SK-N-MC (cell line): ENCODE results near the gene CELF2.

Experiments used
- EZH2 ChIP-seq: fragments of 200-600 bp; sonication (generic); IDR thresholded peaks from one replicate; pipeline ENCODE4 v1.6.1; 2017; ENCODE audit warnings: antibody characterized with exemption
- FOXP2 ChIP-seq: optimal IDR thresholded peaks from 2 replicates; pipeline ENCODE3; 2011; ENCODE audit warnings: mild to moderate bottlenecking, moderate library complexity; ENCODE audit not compliant: insufficient read depth; ENCODE audit errors: extremely low read length, control extremely low read depth
- POLR2AphosphoS5 ChIP-seq: IDR thresholded peaks from 2 replicates; pipeline ENCODE4 v1.6.1; 2012; ENCODE audit warnings: mild to moderate bottlenecking, low read depth, low read length, borderline replicate concordance

DNA sequence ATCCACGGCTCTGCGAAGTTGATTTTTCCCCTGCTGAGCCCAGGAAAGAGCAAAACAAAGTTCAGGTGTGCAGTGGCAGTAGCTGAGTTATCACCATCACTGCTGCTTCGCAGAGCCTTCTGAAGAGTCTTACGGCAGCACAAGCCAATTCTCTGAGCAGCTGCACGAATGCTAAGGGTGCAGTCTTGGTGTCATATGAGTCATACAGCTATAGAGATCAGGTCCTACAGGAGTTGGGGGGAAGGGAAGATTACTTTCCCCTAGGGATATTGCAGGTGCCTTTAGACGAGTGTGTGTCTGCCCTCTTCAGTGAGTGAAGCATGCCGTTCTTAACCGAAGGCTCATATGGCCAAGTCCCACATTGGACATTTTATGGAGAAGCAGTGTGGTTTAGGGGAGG, 227.8 kb downstream of the CELF2 start:
- TF ChIP-seq EZH2 (no peak), POLR2AphosphoS5 (no peak), FOXP2 (no peak)
